WTC11 (cell line): ENCODE data around the gene LEKR1. TPM values are rescaled to one million over a fixed set of nuclear protein-coding genes. Genes with fewer than 3 reads are reported as not detected.

Experiments used
- ATAC-seq: fragments of 200-7000 bp; cut with Tn5 transposase; 2 replicates; pipeline ENCODE4 v1.10.0; 2021; ENCODE audit warnings: mild to moderate bottlenecking, moderate library complexity
- CTCF ChIA-PET: fragments of 300-600 bp; sonication (Branson Sonifier 250); formaldehyde crosslinking; loops from one replicate; lab custom pipeline; 2021; ENCODE audit warnings: antibody characterized with exemption; lab: Charles Lee
- POLR2A ChIA-PET: fragments of 350-600 bp; sonication (Branson Sonifier 250); formaldehyde crosslinking; loops from one replicate; lab custom pipeline; 2021; ENCODE audit warnings: antibody characterized with exemption; lab: Charles Lee
- DNase-seq: peaks from one replicate; pipeline ENCODE4 v3.0.0; 2021; ENCODE audit warnings: low spot score
- H3K27ac Mint-ChIP-seq: 2 replicates; pipeline ENCODE4 v1.8.0; 2021; ENCODE audit warnings: mixed read lengths
- H3K27me3 Mint-ChIP-seq: 2 replicates; pipeline ENCODE4 v1.8.0; 2021; ENCODE audit warnings: low read depth, mild to moderate bottlenecking, moderate library complexity, mixed read lengths
- H3K36me3 Mint-ChIP-seq: 2 replicates; pipeline ENCODE4 v1.8.0; 2021; ENCODE audit warnings: mixed read lengths
- H3K4me1 Mint-ChIP-seq: 2 replicates; pipeline ENCODE4 v1.8.0; 2022; ENCODE audit warnings: mixed read lengths
- H3K4me3 Mint-ChIP-seq: 2 replicates; pipeline ENCODE4 v1.8.0; 2021; ENCODE audit warnings: mild to moderate bottlenecking, moderate library complexity, mixed read lengths
- H3K9me3 Mint-ChIP-seq: 2 replicates; pipeline ENCODE4 v1.8.0; 2021; ENCODE audit warnings: mixed read lengths
- FOXP1 ChIP-seq: sonication (generic); formaldehyde crosslinking; IDR thresholded peaks from 2 replicates; pipeline ENCODE4 v1.8.0; 2022; ENCODE audit warnings: missing genetic modification reagents, mild to moderate bottlenecking, moderate library complexity, borderline replicate concordance
- GRHL2 ChIP-seq: fragments of 250-450 bp; sonication (Bioruptor Pico); IDR thresholded peaks from 2 replicates; pipeline ENCODE4 v1.8.0; 2022; ENCODE audit warnings: mild to moderate bottlenecking, moderate library complexity; ENCODE audit not compliant: insufficient replicate concordance, severe bottlenecking
- HMGA2 ChIP-seq: fragments of 250-450 bp; sonication (Bioruptor Pico); IDR thresholded peaks from 2 replicates; pipeline ENCODE4 v1.4.0; 2021; ENCODE audit warnings: mild to moderate bottlenecking, moderate library complexity
- JUN ChIP-seq: sonication (generic); formaldehyde crosslinking; IDR thresholded peaks from 2 replicates; pipeline ENCODE4 v1.8.0; 2023; ENCODE audit warnings: mild to moderate bottlenecking, missing genetic modification reagents
- KAT7 ChIP-seq: sonication (generic); formaldehyde crosslinking; IDR thresholded peaks from 2 replicates; pipeline ENCODE4 v1.8.1; 2023; ENCODE audit warnings: missing genetic modification reagents, mild to moderate bottlenecking, borderline replicate concordance
- PRDM15 ChIP-seq: sonication (generic); formaldehyde crosslinking; IDR thresholded peaks from 2 replicates; pipeline ENCODE4 v1.8.0; 2022; ENCODE audit warnings: missing genetic modification reagents
- PREB ChIP-seq: sonication (generic); formaldehyde crosslinking; IDR thresholded peaks from 2 replicates; pipeline ENCODE4 v1.8.1; 2022; ENCODE audit warnings: mild to moderate bottlenecking, missing genetic modification reagents, moderate library complexity, borderline replicate concordance
- RELA ChIP-seq: sonication (generic); formaldehyde crosslinking; IDR thresholded peaks from 2 replicates; pipeline ENCODE4 v1.8.1; 2022; ENCODE audit warnings: missing genetic modification reagents, mild to moderate bottlenecking, borderline replicate concordance
- RORB ChIP-seq: fragments of 250-450 bp; sonication (Bioruptor Pico); IDR thresholded peaks from 2 replicates; pipeline ENCODE4 v1.9.0; 2021; ENCODE audit warnings: mild to moderate bottlenecking
- ZBTB21 ChIP-seq: sonication (generic); formaldehyde crosslinking; IDR thresholded peaks from 2 replicates; pipeline ENCODE4 v1.8.1; 2023; ENCODE audit warnings: mild to moderate bottlenecking, missing genetic modification reagents, borderline replicate concordance
- ZNF138 ChIP-seq: sonication (generic); formaldehyde crosslinking; conservative IDR thresholded peaks from 2 replicates; pipeline ENCODE4 v1.8.1; 2022; ENCODE audit warnings: mild to moderate bottlenecking, moderate library complexity, missing genetic modification reagents
- ZNF263 ChIP-seq: sonication (generic); formaldehyde crosslinking; IDR thresholded peaks from 2 replicates; pipeline ENCODE4 v1.8.1; 2022; ENCODE audit warnings: low read depth, mild to moderate bottlenecking, moderate library complexity, missing genetic modification reagents
- ZNF317 ChIP-seq: sonication (generic); formaldehyde crosslinking; IDR thresholded peaks from 2 replicates; pipeline ENCODE4 v1.8.1; 2023; ENCODE audit warnings: low read depth, mild to moderate bottlenecking, moderate library complexity, missing genetic modification reagents, borderline replicate concordance
- total RNA-seq: library from RNA; stranded (reverse); gene quantifications from 3 replicates; pipeline ENCODE4 v1.2.3, GENCODE V29; 2021
- TF ChIP-seq, protein P1 (sequence below): fragments of 250-450 bp; sonication (Bioruptor Pico); IDR thresholded peaks from 2 replicates; pipeline ENCODE4 v1.8.0; 2021; ENCODE audit warnings: mild to moderate bottlenecking
- TF ChIP-seq, protein P2 (sequence below): fragments of 250-450 bp; sonication (Bioruptor Pico); IDR thresholded peaks from 2 replicates; pipeline ENCODE4 v1.9.0; 2021; ENCODE audit warnings: mild to moderate bottlenecking
- TF ChIP-seq, protein P3 (sequence below): sonication (generic); formaldehyde crosslinking; IDR thresholded peaks from 2 replicates; pipeline ENCODE4 v1.8.0; 2022; ENCODE audit warnings: mild to moderate bottlenecking, missing genetic modification reagents
- TF ChIP-seq, protein P4 (sequence below): fragments of 250-450 bp; sonication (Bioruptor Pico); IDR thresholded peaks from 2 replicates; pipeline ENCODE4 v2.1.2; 2022; ENCODE audit warnings: mild to moderate bottlenecking, moderate library complexity

Gene LEKR1
- total RNA-seq, 1 experiment from 2014 or later = 0.09 TPM

DNA sequence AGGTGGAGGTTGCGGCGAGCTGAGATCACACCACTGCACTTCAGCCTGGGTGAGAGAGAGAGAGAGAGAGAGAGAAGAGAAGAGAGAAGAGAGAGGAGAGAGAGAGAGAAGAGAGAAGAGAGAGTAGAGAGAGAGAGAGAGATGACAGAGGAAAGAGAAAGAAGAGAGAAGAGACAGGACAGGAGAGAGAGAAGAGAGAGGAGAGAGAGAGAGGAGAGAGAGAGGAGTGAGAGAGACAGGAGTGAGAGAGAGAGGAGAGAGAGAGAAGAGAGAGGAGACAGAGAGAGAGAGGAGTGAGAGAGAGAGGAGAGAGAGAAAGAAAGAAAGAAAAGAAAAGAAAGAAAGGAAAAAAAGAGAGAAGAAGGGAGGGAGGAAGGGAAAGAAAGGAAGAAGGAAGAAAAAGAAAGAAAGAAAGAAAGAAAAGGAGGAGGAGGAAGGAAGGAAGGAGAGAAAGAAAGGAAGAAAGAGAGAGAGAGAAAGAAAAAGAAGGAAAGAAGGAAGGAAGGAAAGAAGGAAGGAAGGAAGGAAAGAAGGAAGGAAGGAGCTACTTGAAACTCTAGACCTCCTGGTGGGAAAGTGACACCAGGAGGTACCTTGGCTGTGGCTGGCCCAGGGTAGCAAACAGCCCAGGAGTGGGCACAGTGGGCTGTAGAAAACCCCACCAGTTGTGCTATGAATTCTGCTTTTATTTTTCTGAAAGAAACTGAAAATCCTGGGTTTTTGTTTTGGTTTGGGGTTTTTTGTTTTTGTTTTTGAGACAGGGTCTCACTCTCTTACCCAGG, 245.8 kb downstream of the LEKR1 start:
- Mint-ChIP-seq H3K27ac (no peak overlapping the region), H3K9me3 (no peaks in the 10 kb centered on the region), H3K36me3 (no peaks in the 10 kb centered on the region), H3K4me3 (no peak overlapping the region), H3K27me3 (peaks cover under 1% of the 10 kb centered on the region; the same call in 1 of the 2 replicates), H3K4me1 (peaks cover 12% of the 10 kb centered on the region)
- DNase-seq = no peak
- no peak for ATAC-seq
- TF ChIP-seq ZBTB21 (CRISPR knock-in tag) = no peak
- TF ChIP-seq, protein P1, sequence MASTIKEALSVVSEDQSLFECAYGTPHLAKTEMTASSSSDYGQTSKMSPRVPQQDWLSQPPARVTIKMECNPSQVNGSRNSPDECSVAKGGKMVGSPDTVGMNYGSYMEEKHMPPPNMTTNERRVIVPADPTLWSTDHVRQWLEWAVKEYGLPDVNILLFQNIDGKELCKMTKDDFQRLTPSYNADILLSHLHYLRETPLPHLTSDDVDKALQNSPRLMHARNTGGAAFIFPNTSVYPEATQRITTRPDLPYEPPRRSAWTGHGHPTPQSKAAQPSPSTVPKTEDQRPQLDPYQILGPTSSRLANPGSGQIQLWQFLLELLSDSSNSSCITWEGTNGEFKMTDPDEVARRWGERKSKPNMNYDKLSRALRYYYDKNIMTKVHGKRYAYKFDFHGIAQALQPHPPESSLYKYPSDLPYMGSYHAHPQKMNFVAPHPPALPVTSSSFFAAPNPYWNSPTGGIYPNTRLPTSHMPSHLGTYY (CRISPR knock-in tag) = no peak
- TF ChIP-seq ZNF317 (CRISPR knock-in tag) = no peak
- no peak for TF ChIP-seq PREB (CRISPR knock-in tag)
- TF ChIP-seq ZNF263 (CRISPR knock-in tag) = no peak
- TF ChIP-seq, protein P2, sequence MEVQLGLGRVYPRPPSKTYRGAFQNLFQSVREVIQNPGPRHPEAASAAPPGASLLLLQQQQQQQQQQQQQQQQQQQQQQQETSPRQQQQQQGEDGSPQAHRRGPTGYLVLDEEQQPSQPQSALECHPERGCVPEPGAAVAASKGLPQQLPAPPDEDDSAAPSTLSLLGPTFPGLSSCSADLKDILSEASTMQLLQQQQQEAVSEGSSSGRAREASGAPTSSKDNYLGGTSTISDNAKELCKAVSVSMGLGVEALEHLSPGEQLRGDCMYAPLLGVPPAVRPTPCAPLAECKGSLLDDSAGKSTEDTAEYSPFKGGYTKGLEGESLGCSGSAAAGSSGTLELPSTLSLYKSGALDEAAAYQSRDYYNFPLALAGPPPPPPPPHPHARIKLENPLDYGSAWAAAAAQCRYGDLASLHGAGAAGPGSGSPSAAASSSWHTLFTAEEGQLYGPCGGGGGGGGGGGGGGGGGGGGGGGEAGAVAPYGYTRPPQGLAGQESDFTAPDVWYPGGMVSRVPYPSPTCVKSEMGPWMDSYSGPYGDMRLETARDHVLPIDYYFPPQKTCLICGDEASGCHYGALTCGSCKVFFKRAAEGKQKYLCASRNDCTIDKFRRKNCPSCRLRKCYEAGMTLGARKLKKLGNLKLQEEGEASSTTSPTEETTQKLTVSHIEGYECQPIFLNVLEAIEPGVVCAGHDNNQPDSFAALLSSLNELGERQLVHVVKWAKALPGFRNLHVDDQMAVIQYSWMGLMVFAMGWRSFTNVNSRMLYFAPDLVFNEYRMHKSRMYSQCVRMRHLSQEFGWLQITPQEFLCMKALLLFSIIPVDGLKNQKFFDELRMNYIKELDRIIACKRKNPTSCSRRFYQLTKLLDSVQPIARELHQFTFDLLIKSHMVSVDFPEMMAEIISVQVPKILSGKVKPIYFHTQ (CRISPR knock-in tag) = no peak
- no peak for TF ChIP-seq KAT7 (CRISPR knock-in tag)
- TF ChIP-seq JUN (CRISPR knock-in tag) = no peak
- no peak for TF ChIP-seq ZNF138 (CRISPR knock-in tag)
- TF ChIP-seq HMGA2 = no peak
- TF ChIP-seq RELA (CRISPR knock-in tag) = no peak
- no peak for TF ChIP-seq FOXP1 (CRISPR knock-in tag)
- TF ChIP-seq, protein P3, sequence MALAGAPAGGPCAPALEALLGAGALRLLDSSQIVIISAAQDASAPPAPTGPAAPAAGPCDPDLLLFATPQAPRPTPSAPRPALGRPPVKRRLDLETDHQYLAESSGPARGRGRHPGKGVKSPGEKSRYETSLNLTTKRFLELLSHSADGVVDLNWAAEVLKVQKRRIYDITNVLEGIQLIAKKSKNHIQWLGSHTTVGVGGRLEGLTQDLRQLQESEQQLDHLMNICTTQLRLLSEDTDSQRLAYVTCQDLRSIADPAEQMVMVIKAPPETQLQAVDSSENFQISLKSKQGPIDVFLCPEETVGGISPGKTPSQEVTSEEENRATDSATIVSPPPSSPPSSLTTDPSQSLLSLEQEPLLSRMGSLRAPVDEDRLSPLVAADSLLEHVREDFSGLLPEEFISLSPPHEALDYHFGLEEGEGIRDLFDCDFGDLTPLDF (CRISPR knock-in tag) = no peak
- TF ChIP-seq, protein P4, sequence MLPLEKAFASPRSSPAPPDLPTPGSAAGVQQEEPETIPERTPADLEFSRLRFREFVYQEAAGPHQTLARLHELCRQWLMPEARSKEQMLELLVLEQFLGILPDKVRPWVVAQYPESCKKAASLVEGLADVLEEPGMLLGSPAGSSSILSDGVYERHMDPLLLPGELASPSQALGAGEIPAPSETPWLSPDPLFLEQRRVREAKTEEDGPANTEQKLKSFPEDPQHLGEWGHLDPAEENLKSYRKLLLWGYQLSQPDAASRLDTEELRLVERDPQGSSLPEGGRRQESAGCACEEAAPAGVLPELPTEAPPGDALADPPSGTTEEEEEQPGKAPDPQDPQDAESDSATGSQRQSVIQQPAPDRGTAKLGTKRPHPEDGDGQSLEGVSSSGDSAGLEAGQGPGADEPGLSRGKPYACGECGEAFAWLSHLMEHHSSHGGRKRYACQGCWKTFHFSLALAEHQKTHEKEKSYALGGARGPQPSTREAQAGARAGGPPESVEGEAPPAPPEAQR (CRISPR knock-in tag) = no peak
- no peak for TF ChIP-seq PRDM15 (CRISPR knock-in tag)
- no peak for TF ChIP-seq RORB
- no peak for TF ChIP-seq GRHL2 (CRISPR knock-in tag)
- CTCF ChIA-PET = no interaction called here
- POLR2A ChIA-PET = no interaction called here
